Activated CD4-positive, alpha-beta T cell treated with anti-CD3 and anti-CD28 coated beads, Interleukin-2, amount 50 U/mL, for 24 hours (primary cell): Measurements from ENCODE around the gene MMP1.

Experiments
- DNase-seq, 2 donors: peaks; one replicate each; pipeline ENCODE4 v3.0.0-alpha.2; 2020; ENCODE audit warnings: low read depth in 1 of 2, low spot score in 1 of 2

The MMP1 gene

DNA sequence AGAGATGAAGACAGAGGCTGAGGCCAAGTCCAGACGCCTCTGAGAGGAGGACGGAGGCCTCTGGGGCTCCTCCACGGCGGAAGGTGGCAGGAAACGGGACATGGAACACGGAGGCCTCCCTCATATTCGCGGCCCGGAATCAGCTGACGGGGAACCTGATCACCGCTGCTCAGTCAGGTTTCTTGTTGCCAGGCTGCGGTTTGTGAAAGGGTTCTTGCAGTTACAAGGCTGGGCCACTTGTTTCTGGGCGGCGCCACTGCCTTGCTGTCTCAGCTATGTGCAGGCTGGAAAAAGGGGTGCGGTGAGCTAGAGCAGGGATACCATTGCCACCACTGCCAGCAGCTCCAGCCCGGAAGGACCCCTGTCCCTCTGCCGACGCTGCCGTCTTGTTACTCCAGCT is 10.0 kb upstream of the MMP1 start:
- DNase-seq: no peak

DNA sequence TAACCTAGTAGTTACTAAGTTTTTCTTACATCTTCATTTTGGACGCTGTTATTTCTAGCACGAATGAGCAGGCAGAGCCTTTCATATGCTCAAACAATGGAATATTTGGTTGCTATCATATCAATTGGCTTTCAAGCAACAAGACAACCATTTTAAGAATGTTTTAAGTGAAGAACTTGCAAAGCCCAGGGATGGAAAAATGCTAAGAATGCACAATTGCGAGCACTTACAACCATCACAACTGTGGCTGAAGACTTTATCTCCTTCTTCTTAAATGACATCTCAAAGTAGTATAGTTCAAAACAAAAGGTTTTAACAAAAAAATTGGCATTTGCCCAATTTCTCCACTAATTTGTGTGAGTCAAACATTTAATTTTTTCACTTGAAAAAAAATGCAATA is 8.3 kb upstream of the MMP1 start:
- DNase-seq: no peak

DNA sequence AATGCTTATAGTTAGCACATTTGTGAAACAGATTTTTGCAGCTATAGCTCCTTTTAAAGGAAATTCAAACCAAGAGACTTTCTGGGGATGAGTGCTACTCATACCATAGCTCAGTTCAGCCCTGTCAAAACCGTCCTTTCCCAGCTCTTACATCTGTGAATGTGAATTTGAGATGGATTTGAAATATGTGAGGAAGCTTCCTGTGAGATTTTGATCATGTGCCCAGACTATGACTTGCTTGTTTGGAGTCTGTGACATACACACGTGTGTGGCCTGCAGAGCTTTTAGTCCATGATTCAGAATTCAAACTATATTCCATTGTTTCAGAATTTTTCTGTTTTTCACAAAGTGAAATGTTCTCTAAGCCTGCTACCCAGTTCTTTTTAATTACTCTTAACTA is 4.4 kb upstream of the MMP1 start:
- DNase-seq: no peak

DNA sequence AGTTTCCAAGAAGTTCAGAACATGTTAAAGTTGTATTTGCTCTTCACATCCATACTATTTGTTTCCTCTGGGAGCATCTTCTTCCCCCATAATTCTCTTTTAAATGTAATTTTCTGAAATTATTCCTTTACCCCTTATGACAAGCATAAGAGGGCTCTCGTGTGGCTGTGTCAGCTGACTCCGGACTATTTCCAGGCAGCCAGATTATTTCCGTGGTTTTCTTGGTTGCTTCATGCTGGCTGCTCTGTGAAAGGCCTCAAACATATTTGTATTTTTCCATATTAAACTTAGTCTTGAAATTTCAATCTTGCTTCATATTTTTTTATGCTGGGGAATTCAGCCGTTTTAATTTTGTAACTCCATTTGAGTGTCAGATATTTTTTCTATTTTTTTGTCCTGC is 2.8 kb upstream of the MMP1 start:
- DNase-seq: no peak

DNA sequence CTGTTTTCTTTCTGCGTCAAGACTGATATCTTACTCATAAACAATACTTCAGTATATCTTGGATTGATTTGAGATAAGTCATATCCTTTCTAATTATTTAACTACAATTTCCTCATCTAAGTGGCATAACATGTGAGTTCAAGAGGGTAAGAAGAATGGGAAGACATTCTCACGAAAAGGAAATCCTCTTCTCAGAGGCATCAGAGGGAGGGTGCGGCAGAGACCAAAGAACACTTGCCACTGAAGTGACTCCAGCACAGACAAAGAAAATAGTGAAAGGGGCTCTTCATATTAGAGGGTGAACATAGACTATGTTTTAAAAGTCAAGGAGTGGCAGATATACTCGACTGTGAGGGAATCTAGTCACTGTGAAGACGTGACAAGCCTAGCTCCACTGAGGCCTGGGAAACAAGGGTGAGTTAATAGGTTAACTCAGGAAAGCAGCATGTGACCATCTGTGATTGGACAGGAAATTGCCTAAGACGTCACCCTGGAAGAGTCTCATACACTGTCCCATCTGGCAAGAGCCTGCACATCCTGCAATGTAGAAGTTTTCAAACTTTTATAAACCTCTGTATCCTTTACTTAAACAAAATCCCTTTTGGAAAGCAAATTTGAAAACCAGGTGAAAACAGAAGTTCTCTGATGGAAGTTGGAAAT is 1.9 kb upstream of the MMP1 start:
- no peak for DNase-seq

DNA sequence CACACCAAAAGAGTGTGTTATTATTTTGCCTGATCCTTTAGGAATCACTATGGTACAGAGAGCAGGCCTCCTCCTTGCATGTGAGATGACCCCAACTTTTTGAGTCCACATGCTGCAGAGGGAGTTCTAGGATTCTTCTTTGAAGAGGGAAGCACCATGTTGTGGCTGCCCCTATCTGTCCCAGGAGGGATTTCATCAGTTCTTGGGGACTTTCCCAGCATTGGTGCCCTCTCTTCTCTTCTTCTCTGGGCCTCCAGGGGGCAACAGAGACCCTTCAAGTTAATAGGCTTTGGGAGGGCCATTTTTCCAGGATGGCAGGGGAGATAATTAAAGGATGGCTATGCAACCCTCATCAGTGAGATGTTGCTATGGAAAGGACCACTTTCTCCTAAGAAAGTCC is 3.6 kb downstream of the MMP1 start:
- DNase-seq: no peak

DNA sequence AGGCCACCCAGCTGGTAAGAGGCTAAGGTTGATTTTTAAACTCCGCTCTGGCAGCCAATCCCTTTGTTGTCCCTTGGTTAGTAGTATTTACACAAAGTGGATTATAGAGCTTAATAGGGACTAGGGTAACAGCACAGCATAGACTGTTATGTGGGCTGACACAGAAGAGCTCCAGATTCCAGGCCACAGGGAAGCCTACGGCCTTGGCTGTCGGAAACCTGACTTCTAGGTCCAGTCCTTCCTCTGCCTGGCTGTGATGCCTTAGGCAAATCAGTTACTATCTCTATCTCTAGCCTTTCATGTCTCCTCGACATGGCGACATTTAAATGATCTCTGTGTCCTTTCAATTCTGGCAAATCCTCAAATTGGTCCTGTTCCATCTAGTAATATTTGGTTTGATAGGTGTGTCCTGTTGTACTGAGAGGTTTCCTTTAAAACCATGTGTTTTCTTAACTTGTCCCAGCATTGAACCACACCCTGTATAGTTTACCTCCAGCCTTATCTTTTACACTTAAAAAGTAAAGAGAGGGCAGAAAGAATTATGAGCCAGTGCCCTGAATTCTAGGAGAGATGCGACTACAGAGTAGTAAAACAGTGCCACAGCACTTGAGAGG is 4.2 kb downstream of the MMP1 start:
- DNase-seq: no peak

DNA sequence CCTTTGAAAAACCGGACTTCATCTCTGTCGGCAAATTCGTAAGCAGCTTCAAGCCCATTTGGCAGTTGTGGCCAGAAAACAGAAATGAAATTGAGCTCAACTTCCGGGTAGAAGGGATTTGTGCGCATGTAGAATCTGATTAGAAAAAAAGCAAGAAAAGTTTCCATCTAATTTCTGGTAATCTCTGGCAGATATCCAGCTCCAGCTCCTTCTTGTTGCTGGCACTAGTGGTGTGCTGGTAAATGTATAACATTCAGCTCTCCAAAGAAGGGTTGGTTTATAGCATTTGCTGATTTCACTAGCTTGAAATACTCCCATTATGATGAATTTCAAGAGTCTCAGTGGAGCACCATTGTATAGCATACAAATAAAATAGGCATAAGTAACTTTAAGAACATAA is 5.4 kb downstream of the MMP1 start:
- DNase-seq: no peak

DNA sequence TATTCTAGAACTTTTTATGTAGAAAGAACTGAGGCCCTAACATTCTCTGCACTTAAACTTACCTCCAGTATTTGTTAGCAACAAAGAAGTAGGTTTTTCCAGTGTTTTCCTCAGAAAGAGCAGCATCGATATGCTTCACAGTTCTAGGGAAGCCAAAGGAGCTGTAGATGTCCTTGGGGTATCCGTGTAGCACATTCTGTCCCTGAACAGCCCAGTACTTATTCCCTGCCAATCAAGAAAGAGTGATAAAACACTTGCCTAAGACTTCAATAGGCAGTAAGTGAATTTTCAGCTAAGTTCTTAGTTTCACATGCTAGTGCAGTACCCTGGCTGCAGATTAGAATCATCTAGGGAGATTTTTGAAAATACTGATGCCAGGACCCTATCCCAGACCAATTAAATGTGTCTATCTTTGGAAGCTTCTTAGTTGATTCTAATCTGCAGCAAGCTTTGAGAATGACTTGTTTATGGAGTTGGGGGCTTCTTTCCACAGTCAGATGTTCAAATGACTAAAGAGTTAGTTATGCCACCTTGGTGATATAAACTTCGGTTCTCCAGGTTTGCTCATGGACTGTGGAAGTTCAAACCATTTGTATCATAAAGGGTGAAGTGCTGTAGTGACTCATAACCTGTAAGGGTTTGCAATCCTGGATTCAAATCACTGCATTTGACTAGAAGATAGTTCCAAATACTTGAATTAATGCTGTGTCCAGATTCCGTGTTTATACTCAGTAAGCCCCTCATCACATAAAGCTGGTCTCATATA is 6.5 kb downstream of the MMP1 start:
- DNase-seq: no peak

DNA sequence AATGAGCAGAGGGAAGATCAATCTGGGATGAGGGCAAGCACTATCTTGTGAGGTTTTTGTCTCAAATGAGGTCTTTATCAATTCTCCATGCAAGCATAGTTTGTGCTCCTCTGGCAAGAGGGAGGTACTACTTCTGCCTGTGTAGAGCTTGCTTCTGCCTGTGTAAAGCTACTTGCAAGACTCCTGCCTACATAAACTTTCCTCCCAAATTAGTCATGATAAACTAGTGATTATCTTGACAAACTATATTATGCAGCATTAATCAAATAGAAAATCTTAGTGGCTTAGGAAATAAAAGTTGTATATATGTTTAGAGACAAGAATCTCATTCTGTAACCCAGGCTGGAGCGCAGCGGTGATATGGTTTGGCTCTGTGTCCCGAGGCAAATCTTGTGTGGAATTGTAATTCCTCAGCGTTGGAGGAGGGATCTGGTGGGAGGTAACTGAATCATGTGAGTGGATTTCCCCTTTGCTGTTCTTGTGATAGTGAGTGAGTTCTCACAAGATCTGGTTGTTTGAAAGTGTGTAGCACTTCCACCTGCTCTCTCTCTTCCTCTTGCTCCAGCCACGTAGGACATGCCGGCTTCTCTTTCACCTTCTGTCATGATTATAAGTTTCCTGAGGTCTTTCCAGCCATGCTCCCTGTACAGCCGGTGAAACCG is 9.5 kb downstream of the MMP1 start:
- DNase-seq: no peak

DNA sequence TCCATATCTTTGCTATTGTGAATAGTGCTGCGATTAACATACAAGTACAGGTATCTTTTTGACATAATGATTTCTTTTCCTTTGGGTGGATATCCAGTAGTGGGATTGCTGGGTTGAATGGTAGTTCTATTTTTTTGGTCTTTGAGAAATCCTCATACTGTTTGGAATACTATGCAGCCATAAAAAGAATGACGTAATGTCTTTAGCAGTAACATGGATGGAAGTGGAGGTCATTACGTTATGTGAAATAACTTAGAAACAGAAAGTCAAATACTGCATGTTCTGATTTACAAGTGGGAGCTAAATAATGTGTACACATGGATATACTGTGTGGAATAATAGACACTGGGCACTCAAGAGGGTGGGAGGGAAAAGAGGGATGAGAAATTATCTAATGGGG is 13.6 kb downstream of the MMP1 start:
- DNase-seq: no peak

DNA sequence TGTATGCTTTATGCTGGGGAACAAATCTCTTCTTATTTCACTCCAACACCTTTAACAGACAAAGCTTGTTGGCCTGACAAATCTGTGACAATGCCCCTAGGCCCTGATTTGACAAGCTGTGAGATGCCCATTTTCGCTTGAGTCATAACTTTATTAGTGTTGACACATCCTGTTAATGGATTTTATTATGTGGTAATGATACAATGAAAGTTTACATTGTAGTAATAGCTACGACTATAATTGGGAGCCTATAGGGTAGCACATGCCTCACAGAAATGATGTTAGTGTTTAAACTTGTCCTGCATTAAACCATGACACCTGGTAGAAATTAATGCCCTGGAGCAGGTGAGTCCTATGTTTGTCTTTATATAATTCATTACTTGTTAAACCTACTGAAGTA is 14.2 kb downstream of the MMP1 start:
- DNase-seq: no peak

DNA sequence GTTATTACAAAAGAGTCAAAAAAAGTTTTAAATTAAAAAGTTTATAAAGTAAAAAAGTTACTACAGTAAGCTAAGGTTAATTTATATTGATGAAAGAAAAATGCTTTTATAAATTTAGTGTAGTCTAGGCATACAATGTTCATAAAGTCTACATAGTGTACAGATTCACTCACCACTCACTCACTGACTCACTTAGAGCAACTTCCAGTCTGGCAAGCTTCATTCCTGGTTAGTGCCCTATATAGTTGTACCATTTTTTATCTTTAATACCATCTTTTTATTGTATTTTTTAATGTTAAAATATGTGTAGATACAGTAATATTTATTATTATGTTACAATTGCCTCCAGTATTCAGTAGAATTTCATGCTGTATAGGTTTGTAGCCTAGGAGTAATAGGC is 14.9 kb downstream of the MMP1 start:
- DNase-seq: no peak

DNA sequence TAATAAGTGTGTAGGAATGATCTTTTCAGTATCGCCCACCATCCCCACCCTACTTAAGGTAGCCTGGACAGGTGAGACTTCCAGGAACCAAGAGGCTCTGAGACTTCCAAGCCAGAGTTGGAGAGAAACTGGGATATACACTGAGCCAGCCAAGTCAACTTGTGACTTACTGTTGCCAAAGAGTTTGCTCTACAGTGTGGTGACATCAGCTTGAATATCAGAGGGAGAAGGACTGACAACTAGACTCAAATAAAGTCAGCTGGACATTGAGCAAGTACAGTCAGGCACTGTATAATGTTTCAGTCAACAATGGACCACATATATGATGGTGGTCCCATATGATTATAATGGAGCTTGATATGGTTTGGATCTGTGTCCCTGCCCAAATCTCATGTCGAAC is 16.3 kb downstream of the MMP1 start:
- no peak for DNase-seq

DNA sequence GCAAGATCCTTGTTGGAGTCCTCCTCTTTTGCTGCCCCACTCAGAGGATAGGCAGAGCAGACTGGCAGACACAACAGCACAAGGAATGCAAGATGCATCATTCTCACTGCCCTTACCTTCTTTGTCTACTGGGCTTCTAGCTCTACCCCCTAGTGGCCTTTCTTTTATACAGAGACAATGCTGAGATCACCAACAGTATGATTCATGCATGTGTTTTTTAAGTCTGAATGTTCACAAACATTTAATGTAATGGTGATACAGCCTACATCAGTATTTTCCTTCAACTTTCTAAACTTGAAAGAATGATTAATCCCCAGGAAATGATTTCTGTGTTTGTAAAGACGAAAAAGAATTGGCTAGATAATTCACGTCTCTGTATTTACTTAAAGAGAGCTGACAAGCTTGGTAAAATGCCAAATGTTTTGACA is 17.5 kb downstream of the MMP1 start, which contains the start of gene MMP10:
Gene MMP10, minus strand, starts transcription at position 138 of the 428 bp plus-strand sequence. Its CDS starts 37 bp downstream, at position 101.
- DNase-seq: no peak

DNA sequence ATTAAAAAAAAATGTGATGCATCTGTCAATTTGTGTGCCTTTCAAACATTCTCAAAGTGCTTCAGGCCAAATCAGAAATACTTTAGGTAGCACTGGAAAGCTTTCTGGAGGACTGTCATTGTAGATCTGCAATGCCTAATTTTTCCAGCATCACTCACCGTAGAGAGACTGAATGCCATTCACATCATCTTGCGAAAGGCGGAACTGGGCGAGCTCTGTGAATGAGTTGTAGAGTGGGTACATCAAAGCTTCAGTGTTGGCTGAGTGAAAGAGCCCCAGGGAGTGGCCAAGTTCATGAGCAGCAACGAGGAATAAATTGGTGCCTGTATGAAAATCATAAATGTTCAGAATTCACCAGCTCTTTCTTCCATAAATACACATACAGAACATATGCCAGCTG is 21.5 kb downstream of the MMP1 start:
- DNase-seq: no peak

DNA sequence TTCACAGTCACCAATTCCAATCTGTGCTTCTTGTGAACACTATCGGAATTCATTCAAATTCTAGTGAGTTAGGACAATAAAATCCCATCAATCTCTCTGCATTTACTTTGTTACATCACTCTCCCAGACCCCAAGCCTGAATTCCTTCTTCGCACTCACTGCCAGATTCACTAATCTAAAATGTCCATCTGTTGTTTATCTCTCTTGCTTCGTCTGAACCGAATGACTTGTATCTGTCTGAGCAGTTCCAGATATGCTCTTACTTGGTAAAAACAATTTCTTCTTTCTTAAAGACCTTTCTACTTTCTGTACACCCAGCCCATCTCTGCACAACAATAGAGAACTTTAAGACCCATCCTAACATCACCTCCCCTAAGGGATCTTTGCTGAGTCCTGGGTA is 24.6 kb downstream of the MMP1 start:
- DNase-seq: no peak

DNA sequence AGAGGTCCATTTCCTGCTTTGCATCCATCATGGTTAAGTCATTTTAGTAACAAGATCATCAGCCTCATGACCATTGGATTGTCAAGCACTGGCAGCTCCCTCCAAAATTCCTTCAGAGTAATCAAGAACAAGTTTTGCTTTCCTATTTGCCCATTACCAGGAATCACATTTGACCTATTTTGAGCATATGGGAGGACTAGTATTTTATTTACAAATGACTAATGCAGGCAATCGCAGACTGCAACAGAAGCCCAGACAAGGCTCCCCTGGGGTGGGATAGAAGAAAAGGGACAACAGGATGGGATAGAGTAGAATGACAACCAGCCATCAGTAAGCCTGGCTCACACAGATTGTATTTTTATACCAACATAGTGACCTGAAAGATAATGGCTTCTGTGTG is 26.6 kb downstream of the MMP1 start:
- no peak for DNase-seq

DNA sequence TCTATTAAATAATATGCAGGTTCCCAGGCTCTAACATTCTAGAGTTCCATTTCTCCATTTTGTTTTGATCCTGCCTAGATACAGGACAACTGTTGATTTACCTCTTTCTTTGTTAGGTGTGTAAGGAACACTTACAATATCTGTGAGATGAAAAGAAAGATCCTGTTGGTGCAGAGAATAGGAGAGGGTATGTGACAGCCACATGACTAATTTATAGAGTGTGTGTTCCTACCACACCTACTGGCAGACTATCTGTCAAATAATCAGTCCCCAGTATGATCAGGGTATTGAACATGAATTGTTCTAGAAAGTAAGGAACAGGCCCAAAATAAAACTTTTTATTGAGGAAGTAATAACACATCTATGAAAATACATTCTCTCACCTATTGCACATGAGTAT is 27.8 kb downstream of the MMP1 start:
- DNase-seq: no peak

DNA sequence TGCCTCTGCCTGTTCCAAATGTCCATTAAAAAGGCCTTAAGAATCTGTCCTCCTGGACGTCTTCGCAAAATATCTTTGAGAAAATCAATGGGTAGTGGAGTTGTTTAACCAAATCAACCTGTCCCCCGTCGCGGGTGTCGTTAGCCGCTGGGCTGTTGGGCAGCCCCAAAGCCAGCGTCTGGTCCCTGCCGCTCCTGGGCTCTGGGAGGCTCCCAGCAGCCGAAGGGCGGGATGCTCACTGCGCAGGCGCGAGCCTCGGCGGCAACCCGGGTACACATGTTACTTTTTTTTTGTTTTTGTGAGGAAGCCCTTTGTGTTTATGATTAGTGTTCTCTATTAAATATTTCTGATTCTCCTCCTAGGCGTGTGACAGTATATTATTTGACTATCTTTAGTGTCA is 30.2 kb downstream of the MMP1 start:
- no peak for DNase-seq

DNA sequence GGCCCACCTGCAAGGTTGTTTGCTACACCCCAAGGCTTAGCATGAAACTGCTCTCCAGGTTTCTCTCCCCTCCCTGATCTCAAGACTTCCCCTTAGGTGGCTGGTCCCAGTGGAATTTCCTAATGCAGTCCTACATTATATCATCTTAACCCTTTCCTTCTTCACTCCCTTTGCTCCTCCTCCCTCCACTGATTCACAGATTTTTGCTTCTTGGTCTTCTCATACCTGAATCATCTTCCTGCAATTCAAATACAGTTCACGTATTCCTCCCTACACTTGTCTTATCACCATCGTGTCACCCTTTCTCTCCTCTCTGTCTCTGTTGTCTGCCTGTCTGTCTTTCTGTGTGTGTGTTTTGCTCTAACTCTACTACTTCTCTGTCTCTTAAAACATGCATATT is 34.5 kb downstream of the MMP1 start:
- DNase-seq: no peak

DNA sequence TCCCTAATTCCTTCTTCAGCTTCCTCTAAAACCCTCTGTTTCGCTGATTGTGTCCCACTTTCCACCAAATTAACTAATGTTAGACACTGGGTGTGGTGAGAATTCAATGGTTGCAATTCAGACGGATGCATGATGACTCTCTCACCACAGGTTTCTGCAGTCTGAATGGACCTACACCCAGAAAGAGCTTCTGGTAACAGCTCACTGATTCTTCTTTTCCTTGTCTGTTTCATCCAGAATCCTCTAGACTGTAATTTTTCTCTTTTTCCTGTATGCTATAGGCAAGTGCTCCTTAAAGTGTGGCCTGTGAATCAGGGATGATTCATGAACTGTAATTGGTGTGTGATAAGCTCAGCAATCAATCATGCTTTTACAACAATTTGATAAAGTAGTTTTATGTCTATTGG is 35.6 kb downstream of the MMP1 start:
- no peak for DNase-seq
